Measurements from ENCODE around the gene EMC9. TPM values are rescaled to one million over a fixed set of nuclear protein-coding genes. Genes with fewer than 3 reads are reported as not detected.

EMC9 gene
- total RNA-seq, 1 donor from 2014 or later: 22.6 TPM

DNA sequence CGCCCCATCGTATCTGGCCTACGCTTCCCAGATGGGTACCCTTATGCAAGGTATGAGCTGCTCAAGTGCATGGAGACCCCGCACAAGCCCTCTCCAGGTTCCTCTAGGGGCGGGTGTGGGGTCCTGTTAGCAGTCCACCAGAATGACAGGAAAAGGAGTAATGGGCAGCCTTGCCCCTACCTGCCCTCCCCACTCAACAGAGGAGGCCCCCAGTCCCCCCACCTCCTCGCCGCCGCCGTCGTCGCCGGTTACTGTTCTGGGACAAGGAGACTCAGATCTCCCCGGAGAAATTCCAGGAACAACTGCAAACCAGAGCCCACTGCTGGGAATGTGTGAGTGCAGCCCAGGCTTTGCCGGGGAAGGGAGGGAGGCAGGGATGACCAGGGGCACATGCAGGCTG lies 36.5 kb upstream of the EMC9 start:
- peaks cover 61% of the 10 kb centered on the region for H3K36me3 Mint-ChIP-seq (ENCODE audit: low read depth)
- TF ChIP-seq, protein P1, sequence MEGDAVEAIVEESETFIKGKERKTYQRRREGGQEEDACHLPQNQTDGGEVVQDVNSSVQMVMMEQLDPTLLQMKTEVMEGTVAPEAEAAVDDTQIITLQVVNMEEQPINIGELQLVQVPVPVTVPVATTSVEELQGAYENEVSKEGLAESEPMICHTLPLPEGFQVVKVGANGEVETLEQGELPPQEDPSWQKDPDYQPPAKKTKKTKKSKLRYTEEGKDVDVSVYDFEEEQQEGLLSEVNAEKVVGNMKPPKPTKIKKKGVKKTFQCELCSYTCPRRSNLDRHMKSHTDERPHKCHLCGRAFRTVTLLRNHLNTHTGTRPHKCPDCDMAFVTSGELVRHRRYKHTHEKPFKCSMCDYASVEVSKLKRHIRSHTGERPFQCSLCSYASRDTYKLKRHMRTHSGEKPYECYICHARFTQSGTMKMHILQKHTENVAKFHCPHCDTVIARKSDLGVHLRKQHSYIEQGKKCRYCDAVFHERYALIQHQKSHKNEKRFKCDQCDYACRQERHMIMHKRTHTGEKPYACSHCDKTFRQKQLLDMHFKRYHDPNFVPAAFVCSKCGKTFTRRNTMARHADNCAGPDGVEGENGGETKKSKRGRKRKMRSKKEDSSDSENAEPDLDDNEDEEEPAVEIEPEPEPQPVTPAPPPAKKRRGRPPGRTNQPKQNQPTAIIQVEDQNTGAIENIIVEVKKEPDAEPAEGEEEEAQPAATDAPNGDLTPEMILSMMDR (IDR thresholded peaks at IDR 0.05): no peak
- no peaks in the 10 kb centered on the region for H3K9me3 Mint-ChIP-seq
- H3K4me1 Mint-ChIP-seq: peaks cover 10% of the 10 kb centered on the region
- DNase-seq (no peak), ATAC-seq (ENCODE audit: low read depth) (no peak)
- no peak overlapping the region for H3K27ac Mint-ChIP-seq
- POLR2A ChIA-PET: interaction anchor here (1.7 kb wide), 1 partner anchor 17 kb away, joined by 6 read pairs; the partner anchor contains the start of gene IRF9
- no peak overlapping the region for H3K4me3 Mint-ChIP-seq
- H3K27me3 Mint-ChIP-seq: no peaks in the 10 kb centered on the region
- intact Hi-C loops (cut with micrococcal nuclease): no loop called here
- CTCF ChIA-PET: no interaction called here

DNA sequence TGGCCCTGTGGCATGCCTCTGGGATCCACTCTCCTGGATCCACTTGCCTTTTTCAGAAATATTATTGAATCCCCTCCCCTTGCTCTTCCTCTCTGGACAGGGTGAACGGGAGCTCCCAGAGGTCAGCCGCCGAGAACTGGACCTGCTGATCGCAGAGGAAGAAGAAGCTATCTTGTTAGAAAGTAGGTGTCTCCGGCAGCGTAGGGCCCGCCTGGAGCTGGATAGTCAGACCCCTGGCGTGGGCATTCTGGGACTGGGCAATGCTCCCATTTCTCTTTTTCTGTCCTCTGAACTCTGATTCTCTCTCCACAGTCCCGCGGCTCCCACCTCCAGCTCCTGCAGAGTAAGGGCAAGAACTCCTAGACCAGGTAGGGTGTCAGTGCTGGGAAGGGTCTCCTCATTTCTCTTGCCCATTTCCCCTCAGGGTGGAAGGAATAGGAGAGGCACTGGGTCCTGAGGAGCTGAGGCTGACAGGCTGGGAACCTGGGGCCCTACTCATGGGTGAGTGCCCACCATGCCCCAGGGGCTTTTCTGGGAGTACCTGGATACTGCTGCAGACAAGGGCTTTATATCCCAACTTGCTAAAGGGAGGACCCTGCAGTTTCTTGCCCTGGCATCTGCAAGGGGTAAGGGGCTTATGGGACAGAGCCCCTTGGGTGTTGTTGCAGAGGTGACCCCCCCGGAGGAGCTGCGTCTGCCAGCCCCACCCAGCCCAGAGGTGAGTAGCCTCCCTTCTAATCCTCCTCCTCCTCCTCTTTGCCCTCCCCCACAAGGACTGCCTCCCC lies 35.8 kb upstream of the EMC9 start:
- DNase-seq: no peak
- Mint-ChIP-seq H3K27ac (no peak overlapping the region), H3K4me3 (no peak overlapping the region), H3K27me3 (no peaks in the 10 kb centered on the region), H3K9me3 (no peaks in the 10 kb centered on the region), H3K4me1 (peaks cover 15% of the 10 kb centered on the region), H3K36me3 (ENCODE audit: low read depth) (peaks cover 55% of the 10 kb centered on the region)
- TF ChIP-seq, protein P1 (IDR thresholded peaks at IDR 0.05): no peak
- intact Hi-C loops (cut with micrococcal nuclease): no loop called here
- ChIA-PET CTCF (no interaction called here), POLR2A (interaction anchor here (1.7 kb wide), 1 partner anchor 16 kb away, joined by 6 read pairs; the partner anchor contains the start of gene IRF9)
- no peak for ATAC-seq (ENCODE audit: low read depth)

DNA sequence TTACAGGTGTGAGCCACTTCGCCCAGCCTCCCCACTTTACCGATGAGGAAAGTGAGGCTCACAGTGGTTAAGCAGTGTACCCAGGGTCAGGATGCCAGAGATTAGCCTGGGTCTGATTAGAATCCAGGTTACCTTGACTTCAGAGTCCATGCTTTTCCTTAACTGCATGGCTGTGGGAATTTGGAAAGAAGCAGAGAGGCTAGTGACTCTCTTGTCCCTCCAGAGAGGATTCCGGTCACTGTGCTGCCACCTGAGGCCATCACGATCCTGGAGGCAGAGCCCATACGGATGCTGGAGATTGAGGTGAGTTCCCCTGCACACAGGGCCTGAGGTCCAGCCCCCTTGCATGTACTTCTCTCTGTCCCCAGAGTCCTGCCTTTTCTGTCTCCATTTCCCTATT lies 35.2 kb upstream of the EMC9 start:
- Mint-ChIP-seq H3K27ac (no peak overlapping the region), H3K27me3 (no peaks in the 10 kb centered on the region), H3K36me3 (ENCODE audit: low read depth) (peaks cover 49% of the 10 kb centered on the region), H3K9me3 (no peaks in the 10 kb centered on the region), H3K4me1 (peaks cover 20% of the 10 kb centered on the region), H3K4me3 (no peak overlapping the region)
- POLR2A ChIA-PET: interaction anchor here (1.7 kb wide), 1 partner anchor 15 kb away, joined by 6 read pairs; the partner anchor contains the start of gene IRF9
- intact Hi-C loops (cut with micrococcal nuclease): no loop called here
- CTCF ChIA-PET: no interaction called here
- DNase-seq (no peak), ATAC-seq (ENCODE audit: low read depth) (no peak)
- TF ChIP-seq, protein P1 (IDR thresholded peaks at IDR 0.05): no peak

DNA sequence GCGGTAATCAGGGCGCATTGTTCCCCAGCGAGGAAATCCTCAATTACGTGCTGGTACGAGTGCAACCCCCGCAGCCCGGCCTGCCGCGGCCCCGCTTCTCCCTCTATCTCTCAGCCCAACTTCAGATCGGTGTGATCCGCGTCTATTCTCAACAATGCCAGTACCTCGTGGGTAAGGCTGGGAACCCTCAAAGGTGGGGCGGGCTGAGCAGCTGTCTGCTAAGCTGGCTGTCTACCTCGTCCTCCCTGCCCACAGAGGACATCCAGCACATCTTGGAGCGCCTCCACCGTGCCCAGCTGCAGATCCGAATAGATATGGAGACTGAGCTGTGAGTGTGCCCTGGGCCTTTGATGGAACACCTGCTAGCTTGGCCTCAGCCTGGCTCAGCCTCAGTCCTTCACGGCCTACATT lies 31.5 kb upstream of the EMC9 start:
- Mint-ChIP-seq H3K36me3 (ENCODE audit: low read depth) (peaks cover 32% of the 10 kb centered on the region), H3K27me3 (no peaks in the 10 kb centered on the region), H3K27ac (no peak overlapping the region), H3K4me1 (peaks cover 25% of the 10 kb centered on the region), H3K9me3 (no peaks in the 10 kb centered on the region), H3K4me3 (peak overlapping the region; percentile 60)
- DNase-seq: no peak
- intact Hi-C loops (cut with micrococcal nuclease): loop anchor here (1.0 kb wide), 1 partner anchor 15 kb away; the partner anchor contains the start of gene IPO4
- CTCF ChIA-PET: no interaction called here
- TF ChIP-seq, protein P1 (IDR thresholded peaks at IDR 0.05): no peak
- POLR2A ChIA-PET: interaction anchor here (0.9 to 2.4 kb wide), 4 partner anchors 12 to 30 kb away, joined by 3 to 5 read pairs (median 4); partner anchors contain the start of genes IPO4, IRF9 and PSME2
- no peak for ATAC-seq (ENCODE audit: low read depth)

DNA sequence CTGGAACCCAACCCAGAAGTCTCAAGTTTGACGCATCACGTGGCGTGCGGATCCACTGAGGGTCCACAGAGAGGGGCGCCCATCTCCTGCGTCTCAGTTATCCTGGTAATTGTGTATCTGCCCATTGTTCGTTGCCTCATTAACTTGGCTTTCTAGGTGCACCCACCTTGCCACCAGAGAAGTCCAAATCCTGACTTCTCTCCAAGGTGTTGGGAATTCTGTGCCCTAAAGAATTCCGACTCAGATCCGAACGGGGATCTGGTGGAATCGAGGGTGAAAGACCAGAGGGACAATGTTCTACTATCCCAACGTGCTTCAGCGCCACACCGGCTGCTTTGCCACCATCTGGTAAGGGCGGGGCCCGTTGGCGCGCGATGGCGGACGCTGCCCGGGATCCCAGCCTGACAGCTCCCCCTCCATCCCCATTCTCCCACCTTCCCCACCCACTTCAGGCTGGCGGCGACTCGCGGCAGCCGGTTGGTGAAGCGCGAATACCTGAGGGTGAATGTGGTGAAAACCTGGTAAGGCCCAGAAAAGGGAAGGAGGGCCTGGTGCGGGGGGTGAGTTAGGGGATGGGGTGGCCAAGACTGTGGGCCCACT lies 31.0 kb upstream of the EMC9 start:
- POLR2A ChIA-PET: interaction anchor here (0.6 to 4.2 kb wide), 11 partner anchors 11 to 70 kb away, joined by 3 to 43 read pairs (median 5); partner anchors contain the start of genes EMC9, GMPR2, IPO4 and IRF9
- DNase-seq (no peak), ATAC-seq (ENCODE audit: low read depth) (no peak)
- H3K27me3 Mint-ChIP-seq: no peaks in the 10 kb centered on the region
- H3K9me3 Mint-ChIP-seq: no peaks in the 10 kb centered on the region
- peaks cover 31% of the 10 kb centered on the region for H3K36me3 Mint-ChIP-seq (ENCODE audit: low read depth)
- peak overlapping the region; percentile 18 for H3K27ac Mint-ChIP-seq
- peaks cover 25% of the 10 kb centered on the region for H3K4me1 Mint-ChIP-seq
- CTCF ChIA-PET: interaction anchor here (1.6 kb wide), 1 partner anchor 11 kb away, joined by 5 read pairs; the partner anchor contains the start of gene IRF9
- intact Hi-C loops (cut with micrococcal nuclease): loop anchor here (1.0 kb wide), 1 partner anchor 16 kb away; the partner anchor contains the start of gene IPO4
- peak overlapping the region; percentile 90 for H3K4me3 Mint-ChIP-seq
- TF ChIP-seq, protein P1 (IDR thresholded peaks at IDR 0.05): no peak
